Stimulated activated CD4-positive, alpha-beta T cell treated with anti-CD3 and anti-CD28 coated beads, Interleukin-1b, Interleukin-23, amount 100 ng/mL, for 24 hours (primary cell): ENCODE measurements around the gene HOXC11.

ENCODE experiments used
- DNase-seq, 4 experiments: peaks; one replicate each; pipeline ENCODE4 v3.0.0-alpha.2; 2020; ENCODE audit warnings: low read depth in 4 of 4, low spot score in 1 of 4

HOXC11 gene

GRCh38 chr12:53973236-53974042 lies 513 bp downstream of the HOXC11 start:
- no peak for DNase-seq

DNA sequence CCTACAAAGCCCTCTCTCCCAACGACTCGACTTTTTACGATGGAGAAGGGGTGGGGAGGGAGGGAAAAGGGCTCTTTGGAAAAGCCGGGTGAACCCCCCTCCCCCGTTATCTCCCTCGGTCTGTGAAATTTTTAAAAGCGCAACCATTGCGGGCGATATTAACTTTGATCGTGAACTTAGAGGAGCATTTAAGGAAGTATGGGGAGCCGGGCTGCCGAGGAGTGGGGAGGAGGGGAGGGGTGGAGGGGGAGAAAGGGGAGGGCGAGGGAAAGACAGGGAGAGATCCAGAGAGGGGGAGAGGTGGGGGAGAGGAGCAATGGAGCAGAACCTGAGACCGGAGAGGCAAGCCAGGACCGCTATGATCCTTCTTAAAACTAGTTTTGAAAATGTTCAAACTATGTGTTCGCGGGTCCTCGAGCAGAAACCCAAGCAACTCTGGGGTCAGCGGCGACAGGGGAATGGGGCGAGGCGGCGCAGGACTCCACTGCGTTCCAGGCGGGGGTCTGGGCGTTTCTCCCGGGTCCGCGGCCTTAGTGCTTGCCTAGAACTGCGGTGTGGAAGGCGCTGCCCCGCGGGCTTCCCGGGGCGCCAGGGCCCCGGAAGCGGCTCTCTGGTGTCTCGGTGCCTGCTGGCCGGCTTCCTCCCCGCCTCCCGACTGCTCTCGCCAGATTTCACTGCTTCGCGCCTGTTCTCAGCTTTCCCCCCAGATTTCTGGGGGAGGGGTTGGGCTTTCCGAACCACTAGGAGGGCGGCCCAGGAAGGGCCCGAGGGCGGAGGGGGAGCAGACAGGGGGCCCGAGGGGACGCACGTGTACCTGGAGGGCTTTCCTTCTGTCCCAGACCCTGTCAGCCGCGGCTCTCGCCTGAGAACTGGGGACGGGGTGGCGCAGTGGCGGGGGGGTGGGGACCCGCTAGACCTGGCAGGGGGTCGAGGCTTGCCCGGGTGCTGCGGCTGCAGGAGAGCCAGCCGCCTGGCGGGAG lies 1.4 kb downstream of the HOXC11 start, which contains the start of gene HOTAIR:
TSS of gene HOTAIR (minus strand) at position 871 of the 980 bp plus-strand sequence.
- no peak for DNase-seq

DNA sequence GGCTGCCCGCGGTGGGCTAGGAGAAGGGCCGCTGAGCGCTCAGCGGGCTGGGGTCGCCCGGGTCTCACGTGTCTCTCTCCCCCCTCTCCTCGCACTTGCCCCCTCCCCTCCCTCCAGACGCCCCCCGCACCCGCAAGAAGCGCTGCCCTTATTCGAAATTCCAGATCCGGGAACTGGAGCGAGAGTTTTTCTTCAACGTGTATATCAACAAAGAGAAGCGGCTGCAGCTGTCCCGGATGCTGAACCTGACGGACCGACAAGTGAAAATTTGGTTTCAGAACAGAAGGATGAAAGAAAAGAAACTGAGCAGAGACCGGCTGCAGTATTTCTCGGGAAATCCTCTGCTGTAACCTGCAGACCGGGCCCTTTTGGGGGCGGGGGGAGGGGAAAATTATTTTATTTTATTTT lies 2.1 kb downstream of the HOXC11 start:
- no peak for DNase-seq

- no peak for DNase-seq
Measured at GRCh38 chr12:53975479-53976152, 2.7 kb downstream of the HOXC11 start.

- no peak for DNase-seq
Measured at GRCh38 chr12:53976172-53976822, 3.4 kb downstream of the HOXC11 start.

GRCh38 chr12:53976823-53977595 lies 4.1 kb downstream of the HOXC11 start:
- DNase-seq = no peak

DNA sequence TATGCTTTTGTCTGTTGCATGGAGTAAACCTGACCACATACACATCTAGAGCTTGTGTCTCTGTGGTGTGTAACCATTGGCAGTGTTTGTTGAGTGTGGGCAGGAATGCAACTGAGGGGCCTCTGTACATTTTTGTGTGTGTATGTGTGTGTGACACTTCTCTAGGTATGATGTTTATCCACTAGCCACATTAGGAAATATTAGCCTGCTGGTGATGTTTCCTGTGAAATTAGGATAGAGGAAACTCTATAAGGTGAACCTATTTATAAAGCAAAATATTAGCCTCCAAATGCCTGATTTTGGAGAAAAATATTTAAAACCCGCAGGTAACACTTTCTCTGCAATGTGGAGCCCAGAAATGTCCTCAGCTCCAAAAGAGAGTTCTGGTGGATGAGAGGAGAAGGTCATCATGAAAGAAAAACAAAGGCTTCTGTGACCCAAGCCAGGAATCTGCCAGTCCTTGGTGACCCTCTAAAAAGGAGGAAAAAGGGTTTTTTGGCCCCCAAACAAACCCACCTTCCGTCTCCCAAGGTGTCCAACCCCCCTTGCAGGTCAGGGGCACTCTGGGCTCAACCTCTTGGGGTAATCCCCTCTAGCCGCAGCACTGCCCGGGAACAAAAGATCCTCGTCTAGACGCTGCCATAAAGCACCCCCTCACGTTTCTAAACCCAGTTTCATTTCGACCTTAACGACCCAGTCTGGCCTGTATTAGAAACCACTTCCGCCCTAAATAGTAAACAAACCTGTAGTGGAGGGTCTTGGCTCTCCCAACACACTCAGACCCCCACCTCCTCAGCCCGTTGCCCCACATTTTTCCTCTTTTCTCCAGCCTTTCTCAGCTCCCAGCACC lies 4.9 kb downstream of the HOXC11 start:
- no peak for DNase-seq

DNA sequence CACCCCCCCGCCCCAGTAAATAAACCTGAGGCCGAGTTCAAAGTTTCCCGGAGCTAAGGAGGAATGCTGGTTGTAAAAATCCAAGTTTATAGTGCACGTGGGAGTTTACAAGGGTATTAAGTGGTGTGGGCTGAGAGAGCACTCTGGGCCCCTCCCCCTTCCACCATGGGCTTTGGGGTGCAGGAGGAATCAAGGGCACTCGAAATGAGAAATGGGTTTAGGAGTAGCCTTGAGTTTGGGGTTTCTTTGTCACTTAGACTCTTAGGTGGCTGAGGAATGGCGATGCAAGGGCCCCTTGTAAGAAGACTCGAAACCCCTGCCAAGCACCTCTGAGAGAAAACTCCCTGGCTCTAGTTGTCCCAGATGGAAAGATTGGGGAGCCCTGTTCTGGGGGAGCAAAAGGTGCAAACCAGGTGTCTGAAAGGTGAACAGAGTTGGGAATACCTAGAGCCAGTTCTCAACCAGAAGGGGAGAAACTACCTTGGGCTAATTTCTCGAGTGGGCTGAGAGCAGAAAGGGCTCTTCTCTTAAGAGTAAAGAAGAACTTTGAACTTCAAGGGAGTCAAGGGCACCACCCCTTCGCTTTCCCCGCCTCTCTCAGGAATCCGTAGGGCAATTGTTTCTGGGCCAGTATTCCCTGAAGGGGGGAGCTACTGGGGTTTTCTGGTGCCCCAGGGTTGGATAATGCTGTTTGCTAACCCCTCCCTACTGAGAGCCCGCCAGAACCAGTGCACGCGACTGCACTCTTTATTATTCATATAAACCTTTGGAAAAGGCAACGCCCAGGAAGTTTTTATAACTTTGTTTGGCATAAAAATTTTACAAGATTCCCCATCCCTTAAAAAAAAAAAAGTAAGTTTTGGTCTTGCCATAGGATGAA lies 5.8 kb downstream of the HOXC11 start:
- DNase-seq = no peak

GRCh38 chr12:53980104-53980801 lies 7.3 kb downstream of the HOXC11 start:
- no peak for DNase-seq

DNA sequence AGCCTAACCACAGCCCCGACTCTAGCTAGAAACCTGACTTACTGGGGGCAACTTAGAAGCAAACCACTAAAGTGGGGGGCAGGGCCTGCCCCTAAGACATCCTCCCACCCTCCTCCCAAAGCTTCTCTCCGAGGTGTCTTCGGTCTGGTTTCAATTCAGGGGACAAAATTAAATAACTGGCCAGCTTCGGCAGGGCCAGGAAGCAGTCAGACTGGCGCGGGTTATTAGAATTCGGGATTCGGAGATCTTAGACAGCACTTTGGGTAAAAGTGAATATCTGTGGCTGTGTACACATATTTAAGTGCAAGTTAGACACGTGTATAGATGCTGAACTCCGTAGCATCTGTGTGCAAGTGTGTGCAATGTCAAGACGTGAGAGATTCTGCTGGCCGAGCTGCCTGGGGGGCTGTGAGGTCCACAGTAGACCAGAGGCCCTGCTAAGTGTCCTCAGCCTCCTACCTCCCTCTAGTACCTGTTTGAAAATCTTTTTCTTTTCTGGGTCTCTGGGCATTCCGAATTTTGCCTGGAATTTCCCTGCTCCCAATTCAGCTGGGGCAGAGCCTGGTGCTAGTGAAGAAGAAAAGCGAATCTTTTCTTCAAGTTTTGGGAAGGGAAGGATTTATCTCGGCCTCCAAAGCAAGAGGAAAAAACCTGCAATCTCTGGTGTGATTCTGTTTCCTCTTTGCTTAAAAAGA lies 8.0 kb downstream of the HOXC11 start:
- no peak for DNase-seq

- DNase-seq = no peak
Measured at GRCh38 chr12:53981634-53982565, 9.0 kb downstream of the HOXC11 start.

DNA sequence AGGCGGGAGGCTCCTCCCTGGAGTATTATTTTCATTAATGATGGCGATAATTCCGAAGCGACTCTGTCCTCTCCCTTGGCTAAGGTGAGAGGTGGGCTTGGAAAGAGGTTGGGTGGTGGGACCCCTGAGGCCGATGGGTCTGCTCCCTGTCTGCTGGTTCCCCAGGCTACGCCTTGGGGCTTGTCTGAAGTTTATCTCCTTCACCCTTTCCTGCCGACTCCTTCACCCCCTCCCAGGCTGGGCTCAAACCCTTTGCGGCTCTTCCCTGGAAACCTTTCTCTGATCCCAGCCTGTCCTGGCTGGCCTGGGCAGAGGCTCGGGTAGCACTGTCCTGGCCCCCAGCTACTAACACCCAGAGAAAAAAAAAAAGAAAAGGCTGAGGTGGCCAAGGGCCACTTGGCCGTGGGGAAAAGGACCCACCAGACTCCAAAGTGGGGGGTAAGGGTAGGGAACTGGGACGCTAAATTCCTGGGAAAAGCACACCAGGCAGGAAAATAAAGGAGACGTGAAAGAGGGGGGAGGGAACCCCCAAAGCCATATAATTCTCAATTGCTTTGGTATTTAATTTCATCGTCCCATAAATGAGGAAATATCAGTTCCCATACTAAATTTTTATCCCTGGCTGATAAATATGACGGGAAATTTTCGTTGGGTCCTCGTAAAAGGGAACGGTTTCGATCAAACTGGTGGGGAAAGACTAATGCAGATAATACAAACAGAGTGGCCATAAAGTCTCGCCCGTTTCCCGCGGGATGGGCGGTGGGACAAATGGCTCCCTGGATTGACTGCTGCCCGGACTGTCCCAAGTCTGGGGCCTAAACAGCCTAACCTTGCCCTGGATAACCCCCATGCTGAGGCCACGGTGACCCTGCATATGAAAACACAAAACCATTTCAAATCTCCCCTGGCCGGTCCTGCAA lies 10.0 kb downstream of the HOXC11 start:
- no peak for DNase-seq

- no peak for DNase-seq
Measured at GRCh38 chr12:53983568-53983949, 10.6 kb downstream of the HOXC11 start.

DNA sequence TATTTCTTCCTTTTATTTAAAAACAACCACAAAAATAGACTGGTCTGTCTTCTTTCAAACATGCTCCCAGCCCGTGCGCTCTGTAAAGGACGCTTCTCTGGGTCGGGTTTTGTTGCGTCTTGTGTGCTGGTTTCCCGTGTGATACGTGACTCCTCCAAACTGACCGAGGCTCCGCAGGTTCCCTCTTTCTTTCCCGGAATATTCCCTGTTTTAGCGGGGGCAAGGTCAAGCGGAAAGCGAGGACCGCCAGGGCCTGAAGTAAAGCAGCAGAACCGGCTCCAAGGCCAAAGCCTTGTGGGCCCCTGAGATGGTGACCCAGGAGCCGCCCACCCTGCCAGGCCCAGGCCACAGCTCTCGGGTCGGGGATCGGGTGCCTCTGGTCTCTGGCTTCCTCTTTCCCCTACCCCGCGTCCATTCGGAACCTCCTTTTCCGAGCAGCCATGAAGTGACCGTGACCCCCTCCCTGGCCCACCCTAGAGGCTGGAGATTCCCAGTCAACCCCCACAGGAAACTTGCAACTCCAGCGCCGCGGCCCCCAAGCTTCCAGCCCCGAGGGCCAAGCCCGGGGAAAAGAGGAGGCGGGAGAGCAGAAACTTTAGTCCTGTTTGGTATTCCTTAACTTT lies 11.1 kb downstream of the HOXC11 start:
- DNase-seq = no peak
